Measurements from ENCODE around the gene FLNB.

The FLNB gene

GRCh38 chr3:58041826-58042324 is 33.7 kb downstream of the FLNB start:
- peak; percentile 44 for DNase-seq (ENCODE audit: low read depth)
- no peak overlapping the region for H3K4me3 ChIP-seq (ENCODE audit: control insufficient read depth, low read depth, low read length)
- TF ChIP-seq CTCF (conservative IDR thresholded peaks at IDR 0.05; ENCODE audit: control insufficient read depth, insufficient read depth, low read depth, low read length) = no peak

- H3K4me3 ChIP-seq (ENCODE audit: control insufficient read depth, low read depth, low read length) = no peak overlapping the region
- DNase-seq (ENCODE audit: low read depth) = no peak
- no peak for TF ChIP-seq CTCF (conservative IDR thresholded peaks at IDR 0.05; ENCODE audit: control insufficient read depth, insufficient read depth, low read depth, low read length)
These were observed 34.9 kb downstream of the FLNB start for GRCh38 chr3:58042947-58043707.

- no peak for TF ChIP-seq CTCF (conservative IDR thresholded peaks at IDR 0.05; ENCODE audit: control insufficient read depth, insufficient read depth, low read depth, low read length)
- no peak overlapping the region for H3K4me3 ChIP-seq (ENCODE audit: control insufficient read depth, low read depth, low read length)
- no peak for DNase-seq (ENCODE audit: low read depth)
These were observed 35.7 kb downstream of the FLNB start for GRCh38 chr3:58043933-58044332.

- DNase-seq (ENCODE audit: low read depth) = peak; percentile 69
- no peak overlapping the region for H3K4me3 ChIP-seq (ENCODE audit: control insufficient read depth, low read depth, low read length)
- no peak for TF ChIP-seq CTCF (conservative IDR thresholded peaks at IDR 0.05; ENCODE audit: control insufficient read depth, insufficient read depth, low read depth, low read length)
These were observed 36.7 kb downstream of the FLNB start for GRCh38 chr3:58044691-58045483.

- DNase-seq (ENCODE audit: low read depth) = peak; percentile 91
These were observed 39.6 kb downstream of the FLNB start for GRCh38 chr3:58047826-58048225.

GRCh38 chr3:58048301-58048700 is 40.1 kb downstream of the FLNB start:
- no peak for TF ChIP-seq CTCF (conservative IDR thresholded peaks at IDR 0.05; ENCODE audit: control insufficient read depth, insufficient read depth, low read depth, low read length)
- H3K4me3 ChIP-seq (ENCODE audit: control insufficient read depth, low read depth, low read length) = no peak overlapping the region
- DNase-seq (ENCODE audit: low read depth) = no peak

More at GRCh38 chr3:58047826-58048225, 39.6 kb downstream of the FLNB start:
- TF ChIP-seq CTCF (conservative IDR thresholded peaks at IDR 0.05; ENCODE audit: control insufficient read depth, insufficient read depth, low read depth, low read length) = no peak
- H3K4me3 ChIP-seq (ENCODE audit: control insufficient read depth, low read depth, low read length) = no peak overlapping the region
